SK-MEL-5 (cell line): ENCODE data around the gene EPB41L4A. TPM values are rescaled to one million over a fixed set of nuclear protein-coding genes. Genes with fewer than 3 reads are reported as not detected.
"Not testable (repeated sequence)": the region's sequence is repeated elsewhere in the genome, so short reads cannot be mapped to it uniquely, and the experiment has no call there.

ENCODE experiments used
- DNase-seq: peaks from one replicate; pipeline ENCODE4 v3.0.0-alpha.2; 2016; ENCODE audit warnings: low read depth, low spot score
- in situ Hi-C: cut with HindIII; loops from 2 replicates; pipeline ENCODE4 v1.10.0; 2016; ENCODE audit warnings: low sequenced_read_pairs, high pct_unique_total_duplicates, low pct_unique_long_range_greater_than_20kb
- total RNA-seq: library from RNA; depleted of rRNA; stranded (reverse); fragments of >200 nt; shearing (Covaris generic); gene quantifications from 2 replicates; pipeline ENCODE4 v1.2.3, GENCODE V29; 2014

Gene EPB41L4A
- total RNA-seq, 1 experiment from 2014 or later = 0.42 TPM

- in situ Hi-C loops = no loop called here
- no peak for DNase-seq
Observed at GRCh38 chr5:112411903-112412302, 7.2 kb downstream of the EPB41L4A start.

- in situ Hi-C loops = no loop called here
- no peak for DNase-seq
Observed at GRCh38 chr5:112407666-112408065, 11.4 kb downstream of the EPB41L4A start.

- no peak for DNase-seq
- in situ Hi-C loops = no loop called here
Observed at GRCh38 chr5:112407240-112407639, 11.8 kb downstream of the EPB41L4A start.

- in situ Hi-C loops = no loop called here
Observed at GRCh38 chr5:112403069-112403468, 16.0 kb downstream of the EPB41L4A start.

GRCh38 chr5:112401924-112402323, 17.2 kb downstream of the EPB41L4A start:
- in situ Hi-C loops = no loop called here
- no peak for DNase-seq

More at GRCh38 chr5:112403069-112403468, 16.0 kb downstream of the EPB41L4A start:
- DNase-seq = no peak

GRCh38 chr5:112397690-112398089, 21.4 kb downstream of the EPB41L4A start:
- in situ Hi-C loops = no loop called here
- no peak for DNase-seq

- in situ Hi-C loops = no loop called here
- no peak for DNase-seq
Observed at GRCh38 chr5:112396430-112396829, 22.6 kb downstream of the EPB41L4A start.

GRCh38 chr5:112395299-112395698, 23.8 kb downstream of the EPB41L4A start:
- DNase-seq, in situ Hi-C loops: not testable (repeated sequence)

- no peak for DNase-seq
- in situ Hi-C loops = no loop called here
Observed at GRCh38 chr5:112390327-112390726, 28.8 kb downstream of the EPB41L4A start.

- DNase-seq = no peak
- in situ Hi-C loops = no loop called here
Observed at GRCh38 chr5:112388739-112389138, 30.3 kb downstream of the EPB41L4A start.

GRCh38 chr5:112388074-112388473, 31.0 kb downstream of the EPB41L4A start:
- no peak for DNase-seq

GRCh38 chr5:112386766-112387165, 32.3 kb downstream of the EPB41L4A start:
- in situ Hi-C loops = no loop called here
- no peak for DNase-seq

More at GRCh38 chr5:112388074-112388473, 31.0 kb downstream of the EPB41L4A start:
- in situ Hi-C loops = no loop called here

GRCh38 chr5:112385969-112386368, 33.1 kb downstream of the EPB41L4A start:
- in situ Hi-C loops = no loop called here
- no peak for DNase-seq

- in situ Hi-C loops = no loop called here
Observed at GRCh38 chr5:112385566-112385965, 33.5 kb downstream of the EPB41L4A start.

GRCh38 chr5:112384523-112384922, 34.6 kb downstream of the EPB41L4A start:
- in situ Hi-C loops = no loop called here
- no peak for DNase-seq

More at GRCh38 chr5:112385566-112385965, 33.5 kb downstream of the EPB41L4A start:
- no peak for DNase-seq

- in situ Hi-C loops = no loop called here
- peak; percentile 8 for DNase-seq
Observed at GRCh38 chr5:112382886-112383285, 36.2 kb downstream of the EPB41L4A start.

GRCh38 chr5:112381521-112381920, 37.6 kb downstream of the EPB41L4A start:
- no peak for DNase-seq
- in situ Hi-C loops = no loop called here

GRCh38 chr5:112379542-112380325, 39.3 kb downstream of the EPB41L4A start:
- in situ Hi-C loops = no loop called here

GRCh38 chr5:112374818-112375217, 44.3 kb downstream of the EPB41L4A start:
- DNase-seq = no peak
- in situ Hi-C loops = no loop called here

More at GRCh38 chr5:112379542-112380325, 39.3 kb downstream of the EPB41L4A start:
- no peak for DNase-seq
